Prostate gland (tissue), 2 donors: ENCODE data around the gene BEST4. TPM values are rescaled to one million over a fixed set of nuclear protein-coding genes. Genes with fewer than 3 reads are reported as not detected.
A peak's percentile ranks its signal among the peaks of the same experiment; 100 is the strongest.

Experiments
- DNase-seq: peaks from one replicate; pipeline ENCODE4 v3.0.0-alpha.2; 2019; ENCODE audit warnings: low spot score
- H3K27ac ChIP-seq, 2 donors: fragments of 200-600 bp; sonication (generic); 2 replicates each; pipeline ENCODE4 v1.5.1; 2017 to 2019
- H3K27me3 ChIP-seq: fragments of 200-600 bp; sonication (generic); replicated peaks from 2 replicates; pipeline ENCODE4 v1.5.1; 2019; ENCODE audit not compliant: insufficient read depth
- H3K36me3 ChIP-seq, 2 donors: fragments of 200-600 bp; sonication (generic); 1 replicate in 1 of 2; 2 replicates in 1 of 2; pipeline versions ENCODE4 v1.5.1 to v1.8.1; 2017 to 2019
- H3K4me1 ChIP-seq: fragments of 200-600 bp; sonication (generic); replicated peaks from 2 replicates; pipeline ENCODE4 v1.5.1; 2019
- H3K4me3 ChIP-seq, 2 donors: fragments of 200-600 bp; sonication (generic); 2 replicates each; pipeline ENCODE4 v1.5.1; 2017 to 2019
- H3K9me3 ChIP-seq: fragments of 200-600 bp; sonication (generic); 2 replicates; pipeline ENCODE4 v1.5.1; 2017
- CTCF ChIP-seq, 4 experiments: fragments of 200-600 bp in 2 of 4; fragments of 450-650 bp in 2 of 4; sonication (generic) in 2 of 4; IDR thresholded peaks; 1 replicate in 3 of 4; 2 replicates in 1 of 4; pipeline ENCODE4 v1.5.1; 2016 to 2019; ENCODE audit warnings: antibody characterized with exemption in 4 of 4, mild to moderate bottlenecking in 2 of 4, moderate library complexity in 2 of 4
- POLR2A ChIP-seq: fragments of 450-650 bp; IDR thresholded peaks from one replicate; pipeline ENCODE4 v1.6.1; 2016; ENCODE audit warnings: antibody characterized with exemption, mild to moderate bottlenecking
- POLR2AphosphoS5 ChIP-seq: sonication (generic); formaldehyde crosslinking; IDR thresholded peaks from one replicate; pipeline ENCODE4 v1.6.1; 2017; ENCODE audit warnings: antibody characterized with exemption
- WGBS: methylation state at CpG from one replicate; pipeline ENCODE4 v1.1.5; 2018; 5-methylcytosine and 5-hydroxymethylcytosine counted together
- intact Hi-C: fragments of 100-400 bp; cut with DNase I; formaldehyde crosslinking; loops from one replicate; pipeline ENCODE4 v1.14.2; 2022
- total RNA-seq, 2 donors: library from RNA; depleted of rRNA; stranded (reverse); fragments of >200 nt; gene quantifications; one replicate each; pipeline ENCODE4 v1.1.0, GENCODE V29; 2016

BEST4 gene
- total RNA-seq, 2 donors from 2014 or later, result not detected

GRCh38 chr1:44810101-44810761 is 22.3 kb upstream of the BEST4 start:
- WGBS, result 25% methylated on average over 11 of the region's 12 CpGs
- H3K4me1 ChIP-seq, result peaks cover 10% of the 10 kb centered on the region

GRCh38 chr1:44808938-44809917 is 21.3 kb upstream of the BEST4 start:
- Histone ChIP-seq H3K27me3 (no peaks in the 10 kb centered on the region), H3K36me3 (no peaks in the 10 kb centered on the region), H3K4me1 (peaks cover 10% of the 10 kb centered on the region), H3K27ac (peak overlapping the region; percentile 88 to 89), H3K4me3 (no peak overlapping the region), H3K9me3 (no peaks in the 10 kb centered on the region)
- TF ChIP-seq POLR2AphosphoS5 (no peak), POLR2A (no peak), CTCF (IDR thresholded peaks at IDR 0.05) (no peak)
- WGBS, result 46% methylated on average over 6 of the region's 6 CpGs
- DNase-seq, result no peak
- intact Hi-C loops, result no loop called here

More at GRCh38 chr1:44810101-44810761, 22.3 kb upstream of the BEST4 start:
- Histone ChIP-seq H3K9me3 (no peaks in the 10 kb centered on the region), H3K27ac (peak overlapping the region; percentile 88 to 89), H3K36me3 (no peaks in the 10 kb centered on the region), H3K4me3 (no peak overlapping the region), H3K27me3 (no peaks in the 10 kb centered on the region)
- intact Hi-C loops, result no loop called here
- DNase-seq, result peak; percentile 66
- TF ChIP-seq POLR2AphosphoS5 (no peak), CTCF (IDR thresholded peaks at IDR 0.05) (no peak), POLR2A (no peak)

- no peaks in the 10 kb centered on the region for H3K36me3 ChIP-seq
- TF ChIP-seq CTCF (IDR thresholded peaks at IDR 0.05) (no peak), POLR2A (no peak), POLR2AphosphoS5 (no peak)
- 23% methylated on average over 23 of the region's 23 CpGs for WGBS
- intact Hi-C loops, result no loop called here
- DNase-seq, result no peak
- no peaks in the 10 kb centered on the region for H3K9me3 ChIP-seq
- H3K4me1 ChIP-seq, result peaks cover 10% of the 10 kb centered on the region
- H3K4me3 ChIP-seq, result peak within 1 kb of the TSS in 1 of 2 donors; percentile 5
- no peaks in the 10 kb centered on the region for H3K27me3 ChIP-seq
- H3K27ac ChIP-seq, result peak within 1 kb of the TSS; percentile 88 to 89
These were observed 20.3 kb upstream of the BEST4 start, which contains the start of gene BTBD19 for GRCh38 chr1:44808063-44808937. Gene BTBD19, plus strand, starts transcription at chr1:44808523. Its CDS starts 298 bp downstream, at chr1:44808821.

GRCh38 chr1:44807364-44808062 is 19.5 kb upstream of the BEST4 start:
- Histone ChIP-seq H3K4me1 (peaks cover 10% of the 10 kb centered on the region), H3K4me3 (no peak overlapping the region)
- 14% methylated on average over 16 of the region's 16 CpGs for WGBS

More at GRCh38 chr1:44807364-44808062, 19.5 kb upstream of the BEST4 start:
- H3K9me3 ChIP-seq, result no peaks in the 10 kb centered on the region
- H3K27ac ChIP-seq, result peak overlapping the region; percentile 88 to 89
- intact Hi-C loops, result no loop called here
- peak; percentile 45 for TF ChIP-seq POLR2A
- peak; percentile 49 for TF ChIP-seq POLR2AphosphoS5
- no peak for TF ChIP-seq CTCF (IDR thresholded peaks at IDR 0.05)
- H3K36me3 ChIP-seq, result no peaks in the 10 kb centered on the region
- no peaks in the 10 kb centered on the region for H3K27me3 ChIP-seq
- peak; percentile 84 for DNase-seq
